Stimulated activated CD4-positive, alpha-beta T cell treated with anti-CD3 and anti-CD28 coated beads, Interleukin-12 subunit alpha, Interleukin-12 subunit beta, amount 100 ng/mL, for 4 hours (primary cell): Measurements from ENCODE around the gene TM7SF3.

ENCODE experiments used
- DNase-seq: peaks from one replicate; pipeline ENCODE4 v3.0.0-alpha.2; 2020

TM7SF3 gene

GRCh38 chr12:27013611-27014084 is 536 bp downstream of the TM7SF3 start:
- DNase-seq = no peak

GRCh38 chr12:27012982-27013255 is 1.3 kb downstream of the TM7SF3 start:
- no peak for DNase-seq

- DNase-seq = no peak
Measured at GRCh38 chr12:27012239-27012981, 1.8 kb downstream of the TM7SF3 start.

- DNase-seq = no peak
Measured at GRCh38 chr12:27009881-27010301, 4.3 kb downstream of the TM7SF3 start.

- no peak for DNase-seq
Measured at GRCh38 chr12:27008081-27008480, 6.1 kb downstream of the TM7SF3 start.

- DNase-seq = no peak
Measured at GRCh38 chr12:27006797-27007467, 7.3 kb downstream of the TM7SF3 start.

GRCh38 chr12:27005495-27005894 is 8.7 kb downstream of the TM7SF3 start:
- DNase-seq = no peak

GRCh38 chr12:27003421-27004381 is 10.5 kb downstream of the TM7SF3 start:
- DNase-seq = no peak

GRCh38 chr12:27002141-27002540 is 12.0 kb downstream of the TM7SF3 start:
- no peak for DNase-seq

GRCh38 chr12:27001663-27002062 is 12.5 kb downstream of the TM7SF3 start:
- DNase-seq = no peak

GRCh38 chr12:27000961-27001360 is 13.2 kb downstream of the TM7SF3 start:
- no peak for DNase-seq

- no peak for DNase-seq
Measured at GRCh38 chr12:26997003-26997402, 17.2 kb downstream of the TM7SF3 start.

- DNase-seq = no peak
Measured at GRCh38 chr12:26995706-26996105, 18.5 kb downstream of the TM7SF3 start.

GRCh38 chr12:26994109-26994508 is 20.1 kb downstream of the TM7SF3 start:
- no peak for DNase-seq

GRCh38 chr12:26991826-26992225 is 22.4 kb downstream of the TM7SF3 start:
- no peak for DNase-seq

- DNase-seq = no peak
Measured at GRCh38 chr12:26989873-26990272, 24.3 kb downstream of the TM7SF3 start.

- no peak for DNase-seq
Measured at GRCh38 chr12:26988703-26989102, 25.5 kb downstream of the TM7SF3 start.

- no peak for DNase-seq
Measured at GRCh38 chr12:26987634-26988424, 26.4 kb downstream of the TM7SF3 start.

- no peak for DNase-seq
Measured at GRCh38 chr12:26982866-26983265, 31.3 kb downstream of the TM7SF3 start.

GRCh38 chr12:26979733-26980132 is 34.5 kb downstream of the TM7SF3 start:
- no peak for DNase-seq

- DNase-seq = no peak
Measured at GRCh38 chr12:26978801-26979200, 35.4 kb downstream of the TM7SF3 start.

- DNase-seq = no peak
Measured at GRCh38 chr12:26976687-26977086, 37.5 kb downstream of the TM7SF3 start.

- peak; percentile 38 for DNase-seq
Measured at GRCh38 chr12:26971963-26972362, 42.2 kb downstream of the TM7SF3 start.
